Suprapubic skin (tissue), 4 donors: ENCODE data around the gene MZF1. TPM values are rescaled to one million over a fixed set of nuclear protein-coding genes. Genes with fewer than 3 reads are reported as not detected.

Source experiments
- DNase-seq, 2 donors: peaks; one replicate each; pipeline ENCODE4 v3.0.0-alpha.2; 2019; ENCODE audit warnings: low spot score in 2 of 2
- H3K27ac ChIP-seq: fragments of 200-600 bp; sonication (generic); one replicate; pipeline ENCODE4 v1.5.1; 2019
- H3K27me3 ChIP-seq: fragments of 200-600 bp; sonication (generic); one replicate; pipeline ENCODE4 v1.5.1; 2019
- H3K36me3 ChIP-seq: fragments of 200-600 bp; sonication (generic); one replicate; pipeline ENCODE4 v1.5.1; 2019
- H3K4me1 ChIP-seq: fragments of 200-600 bp; sonication (generic); one replicate; pipeline ENCODE4 v1.5.1; 2019
- H3K4me3 ChIP-seq: fragments of 200-600 bp; sonication (generic); one replicate; pipeline ENCODE4 v1.5.1; 2019; ENCODE audit warnings: mild to moderate bottlenecking
- H3K9me3 ChIP-seq: fragments of 200-600 bp; sonication (generic); one replicate; pipeline ENCODE4 v1.5.1; 2019
- EP300 ChIP-seq: sonication (generic); formaldehyde crosslinking; IDR thresholded peaks from one replicate; pipeline ENCODE4 v1.6.1; 2017; ENCODE audit warnings: antibody characterized with exemption
- POLR2A ChIP-seq, 2 donors: fragments of 450-650 bp; IDR thresholded peaks; one replicate each; pipeline ENCODE4 v1.6.1; 2017; ENCODE audit warnings: antibody characterized with exemption in 2 of 2, mild to moderate bottlenecking in 2 of 2, moderate library complexity in 2 of 2
- POLR2AphosphoS5 ChIP-seq, 3 donors: sonication (generic); formaldehyde crosslinking; IDR thresholded peaks; one replicate each; pipeline ENCODE4 v1.6.1; 2017; ENCODE audit warnings: antibody characterized with exemption in 3 of 3
- WGBS: methylation state at CpG from one replicate; pipeline ENCODE4 v1.1.5; 2018; 5-methylcytosine and 5-hydroxymethylcytosine counted together
- total RNA-seq, 4 donors: library from RNA; depleted of rRNA; stranded (reverse); fragments of >200 nt; gene quantifications; one replicate each; pipeline ENCODE4 v1.1.0, GENCODE V29; 2016
- TF ChIP-seq, protein P1 (sequence below), 2 donors: fragments of 200-600 bp in 1 of 2; fragments of 450-650 bp in 1 of 2; sonication (generic) in 1 of 2; IDR thresholded peaks; one replicate each; pipeline ENCODE4 v1.5.1; 2016 to 2019; ENCODE audit warnings: antibody characterized with exemption in 2 of 2, mild to moderate bottlenecking in 1 of 2, moderate library complexity in 1 of 2

MZF1 gene
- total RNA-seq, 4 donors from 2014 or later: 29.0 to 53.2 (median 37.5) TPM

DNA sequence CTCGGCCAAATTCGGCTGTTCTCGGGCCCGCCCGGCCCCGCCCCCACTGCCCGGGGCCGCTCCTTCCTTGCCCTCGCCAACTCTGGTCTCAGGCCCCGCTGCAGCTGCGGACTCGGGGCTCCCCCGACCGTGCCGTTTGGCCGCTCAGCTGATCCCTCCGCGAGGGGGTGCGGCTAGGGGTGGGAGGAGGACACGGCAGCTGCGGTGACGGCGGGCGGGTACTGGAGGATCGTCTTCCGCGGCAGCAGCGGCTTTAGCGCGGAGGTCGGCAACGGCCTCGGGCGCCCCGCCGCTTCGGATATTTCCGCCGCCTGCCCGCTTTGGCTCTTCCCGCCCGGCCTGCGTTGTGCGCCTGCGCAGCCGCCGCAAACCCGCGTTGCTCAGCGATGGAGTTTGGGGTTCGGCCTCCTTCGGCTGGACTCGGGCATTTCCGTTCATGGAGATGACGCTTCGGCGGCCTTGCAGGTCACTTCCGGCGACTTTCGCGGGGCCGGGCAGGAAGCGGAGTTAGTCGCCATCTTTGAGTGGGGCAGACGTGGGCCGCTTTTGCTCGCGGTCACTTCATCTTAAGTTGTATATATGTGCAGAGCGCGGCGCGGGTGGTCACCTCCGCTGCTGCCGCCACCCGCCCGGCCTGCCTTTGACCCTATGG, 14.4 kb downstream of the MZF1 start:
- peak overlapping the region; percentile 87 for H3K4me3 ChIP-seq
- no peaks in the 10 kb centered on the region for H3K27me3 ChIP-seq
- peak overlapping the region; percentile 99 for H3K27ac ChIP-seq
- no peaks in the 10 kb centered on the region for H3K9me3 ChIP-seq
- WGBS: 1% methylated on average over 27 of the region's 76 CpGs
- peaks cover 15% of the 10 kb centered on the region for H3K36me3 ChIP-seq
- DNase-seq: peak; percentile 99 to 100
- TF ChIP-seq POLR2A (IDR thresholded peaks at IDR 0.05): no peak
- TF ChIP-seq EP300: no peak
- TF ChIP-seq POLR2AphosphoS5 (IDR thresholded peaks at IDR 0.05): peak; percentile 38 to 92 (median 63)
- TF ChIP-seq, protein P1, sequence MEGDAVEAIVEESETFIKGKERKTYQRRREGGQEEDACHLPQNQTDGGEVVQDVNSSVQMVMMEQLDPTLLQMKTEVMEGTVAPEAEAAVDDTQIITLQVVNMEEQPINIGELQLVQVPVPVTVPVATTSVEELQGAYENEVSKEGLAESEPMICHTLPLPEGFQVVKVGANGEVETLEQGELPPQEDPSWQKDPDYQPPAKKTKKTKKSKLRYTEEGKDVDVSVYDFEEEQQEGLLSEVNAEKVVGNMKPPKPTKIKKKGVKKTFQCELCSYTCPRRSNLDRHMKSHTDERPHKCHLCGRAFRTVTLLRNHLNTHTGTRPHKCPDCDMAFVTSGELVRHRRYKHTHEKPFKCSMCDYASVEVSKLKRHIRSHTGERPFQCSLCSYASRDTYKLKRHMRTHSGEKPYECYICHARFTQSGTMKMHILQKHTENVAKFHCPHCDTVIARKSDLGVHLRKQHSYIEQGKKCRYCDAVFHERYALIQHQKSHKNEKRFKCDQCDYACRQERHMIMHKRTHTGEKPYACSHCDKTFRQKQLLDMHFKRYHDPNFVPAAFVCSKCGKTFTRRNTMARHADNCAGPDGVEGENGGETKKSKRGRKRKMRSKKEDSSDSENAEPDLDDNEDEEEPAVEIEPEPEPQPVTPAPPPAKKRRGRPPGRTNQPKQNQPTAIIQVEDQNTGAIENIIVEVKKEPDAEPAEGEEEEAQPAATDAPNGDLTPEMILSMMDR (IDR thresholded peaks at IDR 0.05): no peak
- peaks cover 81% of the 10 kb centered on the region for H3K4me1 ChIP-seq

DNA sequence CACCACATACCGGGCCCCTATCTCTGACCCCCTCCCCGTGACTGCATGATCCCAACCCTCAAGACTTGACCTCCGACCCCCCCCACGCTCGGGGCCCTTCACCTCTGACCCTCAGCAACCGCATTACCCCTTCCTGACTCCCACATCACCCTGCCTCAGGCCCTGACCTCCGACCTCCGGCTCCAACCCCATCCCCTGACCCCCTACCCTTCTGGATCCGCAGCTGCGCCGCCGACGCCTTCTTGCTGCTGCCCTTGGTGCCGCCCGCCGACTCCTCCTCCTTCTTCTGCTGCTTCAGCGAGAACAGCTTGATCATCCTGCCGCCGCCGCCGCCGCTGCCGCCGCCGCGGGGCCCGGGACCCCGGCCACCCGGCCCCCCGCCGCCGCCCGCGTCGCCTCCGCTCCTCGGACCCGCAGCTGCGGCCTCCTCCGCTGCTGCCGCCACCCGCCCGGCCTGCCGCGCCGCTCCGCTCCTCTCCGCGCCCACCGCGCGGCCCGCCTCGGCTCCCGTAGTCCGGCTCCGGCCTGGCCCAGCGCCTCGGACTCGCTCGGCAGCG, 15.0 kb downstream of the MZF1 start, which contains the start of gene UBE2M:
UBE2M (minus strand) TSS at position 546 of the 557 bp plus-strand sequence; CDS start at position 316, 230 bp downstream.
- Histone ChIP-seq H3K27ac (peak within 1 kb of the TSS; percentile 99), H3K4me3 (peak within 1 kb of the TSS; percentile 87), H3K9me3 (no peaks in the 10 kb centered on the region), H3K36me3 (peaks cover 15% of the 10 kb centered on the region), H3K4me1 (peaks cover 80% of the 10 kb centered on the region), H3K27me3 (no peaks in the 10 kb centered on the region)
- TF ChIP-seq EP300 (no peak), POLR2A (IDR thresholded peaks at IDR 0.05) (no peak), POLR2AphosphoS5 (IDR thresholded peaks at IDR 0.05) (no peak)
- TF ChIP-seq, protein P1 (IDR thresholded peaks at IDR 0.05): no peak
- DNase-seq: peak in 1 of 2 donors; percentile 90
- 0% methylated on average over 21 of the region's 62 CpGs for WGBS

DNA sequence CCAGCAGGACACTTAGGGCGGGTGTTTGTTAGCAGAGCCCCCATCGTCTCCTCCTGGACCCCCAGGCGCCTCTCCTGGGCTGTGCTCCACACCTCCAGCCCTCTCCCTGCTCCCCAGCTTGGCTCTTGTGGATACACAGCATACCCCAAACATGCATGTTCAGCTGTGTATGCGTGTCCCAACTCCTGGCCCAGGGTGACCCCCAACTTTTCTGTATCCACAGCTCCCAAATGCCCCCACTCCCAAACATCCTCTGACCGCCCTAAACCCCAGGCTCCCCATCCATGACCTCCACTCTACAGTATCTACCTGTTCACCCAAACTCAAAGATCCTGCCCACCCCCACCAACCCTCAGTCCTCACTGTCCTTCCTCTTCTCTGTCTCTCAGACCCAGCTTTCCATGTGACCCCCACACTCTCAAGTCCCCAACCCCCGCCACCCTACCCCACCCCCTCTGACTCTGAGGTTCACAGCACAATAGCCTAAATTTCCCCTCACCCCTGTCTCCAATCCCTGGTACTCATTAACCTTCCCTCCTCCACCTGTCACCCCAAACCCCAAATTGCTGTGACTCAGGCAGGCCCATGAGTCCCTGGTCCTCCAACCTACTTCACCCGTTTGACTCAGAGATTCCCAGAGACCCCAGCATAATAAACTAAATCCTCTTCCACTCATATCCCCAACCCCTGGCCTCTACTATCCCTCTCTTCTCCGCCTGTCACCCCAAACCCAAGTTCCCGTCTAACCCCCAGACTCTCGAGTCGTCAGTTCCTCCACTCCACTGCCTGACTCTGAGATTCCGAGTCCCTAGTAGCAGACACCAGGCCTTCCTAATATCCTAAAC, 15.7 kb downstream of the MZF1 start:
- Histone ChIP-seq H3K4me3 (peak overlapping the region; percentile 87), H3K4me1 (peaks cover 73% of the 10 kb centered on the region), H3K27me3 (no peaks in the 10 kb centered on the region), H3K9me3 (no peaks in the 10 kb centered on the region), H3K27ac (peak overlapping the region; percentile 99), H3K36me3 (peaks cover 18% of the 10 kb centered on the region)
- WGBS: 35% methylated on average over 12 of the region's 12 CpGs
- peak in 1 of 2 donors; percentile 61 for DNase-seq
- TF ChIP-seq EP300: no peak
- TF ChIP-seq, protein P1 (IDR thresholded peaks at IDR 0.05): no peak
- TF ChIP-seq POLR2A (IDR thresholded peaks at IDR 0.05): no peak
- no peak for TF ChIP-seq POLR2AphosphoS5 (IDR thresholded peaks at IDR 0.05)

DNA sequence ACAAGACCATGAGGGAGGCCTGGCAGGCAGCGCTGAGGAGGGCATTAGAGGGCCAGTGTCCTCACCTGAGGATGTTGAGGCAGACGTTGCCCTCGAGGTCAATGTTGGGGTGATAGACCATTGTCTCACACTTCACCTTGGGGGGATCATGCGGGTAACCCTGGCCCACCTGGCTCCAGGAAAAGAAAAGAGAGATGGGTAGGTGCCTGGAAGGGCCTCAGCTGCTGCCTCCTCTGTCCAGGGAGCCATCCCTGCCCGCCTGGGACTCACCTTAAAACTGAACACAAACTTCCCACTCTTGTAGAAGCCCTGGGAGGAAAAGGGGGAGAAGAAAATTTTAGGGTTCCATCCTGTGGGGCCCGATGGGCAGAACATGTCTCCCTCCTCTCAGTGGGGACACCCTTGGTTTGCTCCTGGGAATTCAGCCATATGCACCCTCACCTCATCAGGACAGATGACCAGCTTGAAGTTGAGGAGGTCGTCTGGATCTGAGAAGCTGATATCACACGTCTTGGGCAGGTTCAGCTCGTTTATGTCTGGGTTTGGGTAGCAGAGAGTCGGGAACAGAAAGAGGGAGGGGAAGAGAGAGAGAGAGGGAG, 16.4 kb downstream of the MZF1 start:
- TF ChIP-seq POLR2AphosphoS5 (IDR thresholded peaks at IDR 0.05) (no peak), EP300 (no peak), POLR2A (IDR thresholded peaks at IDR 0.05) (no peak)
- TF ChIP-seq, protein P1 (IDR thresholded peaks at IDR 0.05): no peak
- Histone ChIP-seq H3K4me1 (peaks cover 65% of the 10 kb centered on the region), H3K36me3 (peaks cover 26% of the 10 kb centered on the region), H3K27ac (peak overlapping the region; percentile 99), H3K9me3 (no peaks in the 10 kb centered on the region), H3K4me3 (peak overlapping the region; percentile 87), H3K27me3 (no peaks in the 10 kb centered on the region)
- DNase-seq: peak in 1 of 2 donors; percentile 62
- 55% methylated on average over 9 of the region's 10 CpGs for WGBS
